GM19455 (cell line): ENCODE results near the gene KCNA1.

ENCODE experiments used
- ATAC-seq: cut with Tn5 transposase; IDR thresholded peaks from one replicate; pipeline ENCODE4 v1.9.1; 2021; ENCODE audit not compliant: unreplicated experiment

KCNA1 gene

GRCh38 chr12:4958697-4959375, 49.1 kb downstream of the KCNA1 start:
- no peak for ATAC-seq

GRCh38 chr12:4959381-4959780, 49.7 kb downstream of the KCNA1 start:
- no peak for ATAC-seq

- no peak for ATAC-seq
Measured at GRCh38 chr12:4960030-4960429, 50.3 kb downstream of the KCNA1 start.

- no peak for ATAC-seq
Measured at GRCh38 chr12:4960547-4960946, 50.8 kb downstream of the KCNA1 start.

GRCh38 chr12:4961311-4961710, 51.6 kb downstream of the KCNA1 start:
- no peak for ATAC-seq

- no peak for ATAC-seq
Measured at GRCh38 chr12:4962539-4963486, 53.1 kb downstream of the KCNA1 start.
